Neural progenitor cell (in vitro differentiated cells): ENCODE results near the gene NKAIN2.

ENCODE experiments used
- CTCF ChIP-seq: fragments of 200-600 bp; sonication (generic); IDR thresholded peaks from 2 replicates; pipeline ENCODE4 v1.5.1; 2017; ENCODE audit warnings: antibody characterized with exemption, mild to moderate bottlenecking
- EZH2 ChIP-seq: fragments of 200-600 bp; sonication (generic); IDR thresholded peaks from 2 replicates; pipeline ENCODE4 v1.6.1; 2017; ENCODE audit warnings: antibody characterized with exemption, mild to moderate bottlenecking, moderate library complexity

- TF ChIP-seq CTCF, result no peak
- TF ChIP-seq EZH2, result no peak
Observed at GRCh38 chr6:124055395-124055794, 251.7 kb downstream of the NKAIN2 start.
